HG03095 (cell line): ENCODE results near the gene BBS12.

ENCODE experiments used
- ATAC-seq: cut with Tn5 transposase; IDR thresholded peaks from one replicate; pipeline ENCODE4 v1.9.1; 2021; ENCODE audit warnings: moderate library complexity; ENCODE audit not compliant: unreplicated experiment

The BBS12 gene

DNA sequence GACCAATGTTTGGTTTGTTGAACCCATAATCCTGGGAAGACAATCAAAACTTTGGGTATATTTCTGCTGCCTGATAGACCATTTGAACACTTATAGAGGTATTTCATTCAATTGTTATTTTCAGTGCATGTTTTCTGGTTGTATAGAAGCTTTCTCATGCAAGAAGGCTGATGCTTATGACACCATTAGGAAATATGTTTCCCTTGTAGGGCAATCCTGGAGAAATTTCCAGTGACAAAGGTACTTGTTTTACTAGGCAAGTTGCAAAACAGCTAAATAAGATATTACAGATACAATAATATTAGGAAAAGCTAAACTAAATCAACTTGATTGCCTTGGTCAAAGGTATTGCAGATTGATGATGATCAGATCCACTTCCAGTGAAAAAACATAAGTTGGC lies 61.3 kb downstream of the BBS12 start:
- ATAC-seq: no peak
